Trophoblast cell (in vitro differentiated cells and primary cell): ENCODE measurements around the gene CCDC192.

Experiments
- DNase-seq, 2 donors: peaks; one replicate each; pipeline ENCODE4 v3.0.0-alpha.2; 2016
- H2AFZ ChIP-seq: 2 replicates; pipeline ENCODE4 v1.6.1; 2013; ENCODE audit warnings: low read length, moderate library complexity, mild to moderate bottlenecking; ENCODE audit not compliant: insufficient read depth, poor library complexity
- H2AK5ac ChIP-seq: 2 replicates; pipeline ENCODE4 v1.6.1; 2013; ENCODE audit warnings: mild to moderate bottlenecking, low read length
- H2BK120ac ChIP-seq: 2 replicates; pipeline ENCODE4 v1.6.1; 2013; ENCODE audit warnings: low read length, mild to moderate bottlenecking, moderate library complexity; ENCODE audit not compliant: insufficient read depth, poor library complexity
- H2BK12ac ChIP-seq: 2 replicates; pipeline ENCODE4 v1.6.1; 2013; ENCODE audit warnings: mild to moderate bottlenecking, low read length, moderate library complexity
- H2BK5ac ChIP-seq: 2 replicates; pipeline ENCODE4 v1.6.1; 2013; ENCODE audit warnings: low read length, low read depth, moderate library complexity, mild to moderate bottlenecking; ENCODE audit not compliant: poor library complexity
- H3K14ac ChIP-seq: 2 replicates; pipeline ENCODE4 v1.6.1; 2013; ENCODE audit warnings: mild to moderate bottlenecking, low read length
- H3K18ac ChIP-seq: 2 replicates; pipeline ENCODE4 v1.6.1; 2013; ENCODE audit warnings: mild to moderate bottlenecking, low read length
- H3K23ac ChIP-seq: 2 replicates; pipeline ENCODE4 v1.6.1; 2013; ENCODE audit warnings: low read length
- H3K27ac ChIP-seq: 2 replicates; pipeline ENCODE4 v1.5.1; 2013; ENCODE audit warnings: low read depth, mild to moderate bottlenecking, inconsistent platforms, low read length, moderate library complexity
- H3K27me3 ChIP-seq: 2 replicates; pipeline ENCODE4 v1.6.1; 2013; ENCODE audit warnings: inconsistent platforms, mild to moderate bottlenecking, low read length, moderate library complexity; ENCODE audit not compliant: insufficient read depth
- H3K36me3 ChIP-seq, 2 experiments: 1 replicate in 1 of 2; 2 replicates in 1 of 2; pipeline ENCODE4 v1.6.1; 2013; ENCODE audit warnings: low read length in 2 of 2, mild to moderate bottlenecking in 2 of 2, moderate library complexity in 1 of 2; ENCODE audit not compliant: insufficient read depth in 2 of 2, control insufficient read depth in 1 of 2
- H3K4ac ChIP-seq: 2 replicates; pipeline ENCODE4 v1.6.1; 2013; ENCODE audit warnings: low read depth, mild to moderate bottlenecking, low read length, moderate library complexity
- H3K4me1 ChIP-seq, 2 experiments: 1 replicate in 1 of 2; 2 replicates in 1 of 2; pipeline ENCODE4 v1.6.1; 2013; ENCODE audit warnings: low read length in 2 of 2, mild to moderate bottlenecking in 2 of 2, moderate library complexity in 1 of 2; ENCODE audit not compliant: insufficient read depth in 2 of 2, control insufficient read depth in 1 of 2
- H3K4me2 ChIP-seq: 2 replicates; pipeline ENCODE4 v1.6.1; 2013; ENCODE audit warnings: inconsistent platforms, mild to moderate bottlenecking, low read length, moderate library complexity
- H3K4me3 ChIP-seq: 2 replicates; pipeline ENCODE4 v1.5.1; 2013; ENCODE audit warnings: mild to moderate bottlenecking, low read depth, low read length, inconsistent platforms
- H3K79me1 ChIP-seq: one replicate; pipeline ENCODE4 v1.6.1; 2013; ENCODE audit warnings: low read length
- H3K79me2 ChIP-seq: 2 replicates; pipeline ENCODE4 v1.6.1; 2013; ENCODE audit warnings: low read length, mild to moderate bottlenecking; ENCODE audit not compliant: control insufficient read depth, insufficient read depth, poor library complexity
- H3K9ac ChIP-seq: 2 replicates; pipeline ENCODE4 v1.6.1; 2013; ENCODE audit warnings: mild to moderate bottlenecking, low read length
- H3K9me3 ChIP-seq: 2 replicates; pipeline ENCODE4 v1.6.1; 2013; ENCODE audit warnings: low read depth, mild to moderate bottlenecking, control low read depth, inconsistent platforms, low read length; ENCODE audit not compliant: insufficient read depth
- H4K12ac ChIP-seq: 2 replicates; pipeline ENCODE4 v1.6.1; 2013; ENCODE audit warnings: low read depth, mild to moderate bottlenecking, low read length, moderate library complexity
- H4K8ac ChIP-seq: 2 replicates; pipeline ENCODE4 v1.6.1; 2013; ENCODE audit warnings: low read depth, mild to moderate bottlenecking, low read length, moderate library complexity
- H4K91ac ChIP-seq: one replicate; pipeline ENCODE4 v1.6.1; 2013; ENCODE audit warnings: low read depth, mild to moderate bottlenecking, low read length, moderate library complexity
- WGBS: extraction: QIAGEN DNeasy Blood & Tissue Kit; methylation state at CpG from one replicate; pipeline ENCODE4 v1.1.7; 2013; ENCODE audit warnings: missing lambda C conversion rate; ENCODE audit not compliant: insufficient read length, insufficient coverage; ENCODE audit errors: extremely low coverage; 5-methylcytosine and 5-hydroxymethylcytosine counted together

The CCDC192 gene

GRCh38 chr5:127871503-127872153 is 168.4 kb downstream of the CCDC192 start:
- no peak overlapping the region for H3K4ac ChIP-seq
- no peaks in the 10 kb centered on the region for H3K9me3 ChIP-seq
- H3K27ac ChIP-seq, result no peak overlapping the region
- no peaks in the 10 kb centered on the region for H3K79me2 ChIP-seq
- H3K18ac ChIP-seq, result no peak overlapping the region
- H3K14ac ChIP-seq, result no peak overlapping the region
- H3K9ac ChIP-seq, result no peak overlapping the region
- no peak overlapping the region for H2AFZ ChIP-seq
- no peak overlapping the region for H4K91ac ChIP-seq
- no peak overlapping the region for H2AK5ac ChIP-seq
- H2BK12ac ChIP-seq, result no peak overlapping the region
- H4K8ac ChIP-seq, result no peak overlapping the region
- WGBS, result no CpG with 5 or more reads among the region's 8 CpGs
- no peaks in the 10 kb centered on the region for H3K36me3 ChIP-seq
- H3K4me2 ChIP-seq, result no peak overlapping the region
- peak; percentile 46 to 82 for DNase-seq
- H2BK120ac ChIP-seq, result no peak overlapping the region
- peaks cover 3 to 5% of the 10 kb centered on the region in 2 experiments for H3K4me1 ChIP-seq
- no peaks in the 10 kb centered on the region for H3K79me1 ChIP-seq
- H3K27me3 ChIP-seq, result no peaks in the 10 kb centered on the region
- no peak overlapping the region for H3K4me3 ChIP-seq
- no peak overlapping the region for H3K23ac ChIP-seq
- H4K12ac ChIP-seq, result no peak overlapping the region
- H2BK5ac ChIP-seq, result no peak overlapping the region

- Histone ChIP-seq H2AK5ac (no peak overlapping the region), H3K9ac (no peak overlapping the region), H3K23ac (no peak overlapping the region), H3K27me3 (no peaks in the 10 kb centered on the region), H3K4me3 (no peak overlapping the region), H3K4ac (no peak overlapping the region), H2BK12ac (no peak overlapping the region), H3K4me2 (no peak overlapping the region), H4K91ac (no peak overlapping the region), H2AFZ (no peak overlapping the region), H3K14ac (no peak overlapping the region), H2BK5ac (no peak overlapping the region), H3K79me1 (no peaks in the 10 kb centered on the region), H2BK120ac (no peak overlapping the region), H4K8ac (no peak overlapping the region), H4K12ac (no peak overlapping the region), H3K18ac (no peak overlapping the region), H3K36me3 (no peaks in the 10 kb centered on the region), H3K27ac (no peak overlapping the region), H3K79me2 (no peaks in the 10 kb centered on the region), H3K9me3 (no peaks in the 10 kb centered on the region), H3K4me1 (peaks cover 3 to 5% of the 10 kb centered on the region in 2 experiments)
- DNase-seq, result no peak
Measured at GRCh38 chr5:127872494-127872893, 169.3 kb downstream of the CCDC192 start.

GRCh38 chr5:127875235-127876021 is 172.2 kb downstream of the CCDC192 start:
- Histone ChIP-seq H3K14ac (no peak overlapping the region), H2AFZ (peak overlapping the region; percentile 94), H3K9me3 (no peaks in the 10 kb centered on the region), H3K79me2 (no peaks in the 10 kb centered on the region), H3K4me3 (no peak overlapping the region), H3K4me1 (peaks cover 3 to 5% of the 10 kb centered on the region in 2 experiments), H3K18ac (no peak overlapping the region), H3K9ac (no peak overlapping the region), H3K27ac (no peak overlapping the region), H4K12ac (peak overlapping the region; percentile 87), H2BK12ac (no peak overlapping the region), H2BK120ac (no peak overlapping the region), H3K27me3 (no peaks in the 10 kb centered on the region), H3K4ac (no peak overlapping the region), H2AK5ac (no peak overlapping the region), H2BK5ac (no peak overlapping the region), H3K36me3 (no peaks in the 10 kb centered on the region), H3K23ac (no peak overlapping the region), H3K79me1 (no peaks in the 10 kb centered on the region), H4K91ac (no peak overlapping the region), H4K8ac (peak overlapping the region; percentile 38), H3K4me2 (peak overlapping the region; percentile 36)
- peak; percentile 38 to 70 for DNase-seq
- no CpG with 5 or more reads among the region's 8 CpGs for WGBS

GRCh38 chr5:127876384-127876783 is 173.2 kb downstream of the CCDC192 start:
- Histone ChIP-seq H3K18ac (no peak overlapping the region), H3K4ac (no peak overlapping the region), H3K4me3 (no peak overlapping the region), H4K8ac (no peak overlapping the region), H3K9me3 (no peaks in the 10 kb centered on the region), H3K23ac (no peak overlapping the region), H3K4me1 (peaks cover 3% of the 10 kb centered on the region in 2 experiments), H2BK120ac (no peak overlapping the region), H3K79me1 (no peaks in the 10 kb centered on the region), H3K4me2 (no peak overlapping the region), H4K12ac (no peak overlapping the region), H3K27ac (no peak overlapping the region), H3K9ac (no peak overlapping the region), H3K36me3 (no peaks in the 10 kb centered on the region), H2AK5ac (no peak overlapping the region), H3K14ac (no peak overlapping the region), H3K79me2 (no peaks in the 10 kb centered on the region), H2AFZ (no peak overlapping the region), H2BK12ac (no peak overlapping the region), H2BK5ac (no peak overlapping the region), H3K27me3 (no peaks in the 10 kb centered on the region), H4K91ac (no peak overlapping the region)
- DNase-seq, result no peak
- WGBS, result no CpG with 5 or more reads among the region's 3 CpGs
